Fibroblast of pulmonary artery (primary cell): ENCODE measurements around the gene CTTNBP2.
A peak's percentile ranks its signal among the peaks of the same experiment; 100 is the strongest.

Experiments
- DNase-seq: peaks from one replicate; pipeline ENCODE4 v3.0.0-alpha.2; 2010; ENCODE audit warnings: low read depth
- H3K4me3 ChIP-seq: replicated peaks from 2 replicates; pipeline ENCODE4 v1.5.1; 2011; ENCODE audit warnings: low read depth, mild to moderate bottlenecking, control low read depth, low read length, moderate library complexity
- CTCF ChIP-seq: IDR thresholded peaks from 2 replicates; pipeline ENCODE4 v1.5.1; 2011; ENCODE audit warnings: mild to moderate bottlenecking, control low read depth, low read length, inconsistent platforms; ENCODE audit errors: missing control alignments

CTTNBP2 gene

GRCh38 chr7:117829450-117830117 is 43.7 kb downstream of the CTTNBP2 start:
- no peak for TF ChIP-seq CTCF
- H3K4me3 ChIP-seq, result no peak overlapping the region
- no peak for DNase-seq

GRCh38 chr7:117828825-117829224 is 44.4 kb downstream of the CTTNBP2 start:
- no peak overlapping the region for H3K4me3 ChIP-seq
- no peak for TF ChIP-seq CTCF
- no peak for DNase-seq

- H3K4me3 ChIP-seq, result no peak overlapping the region
- DNase-seq, result peak; percentile 14
- TF ChIP-seq CTCF, result no peak
These were observed 45.4 kb downstream of the CTTNBP2 start for GRCh38 chr7:117827862-117828261.

DNA sequence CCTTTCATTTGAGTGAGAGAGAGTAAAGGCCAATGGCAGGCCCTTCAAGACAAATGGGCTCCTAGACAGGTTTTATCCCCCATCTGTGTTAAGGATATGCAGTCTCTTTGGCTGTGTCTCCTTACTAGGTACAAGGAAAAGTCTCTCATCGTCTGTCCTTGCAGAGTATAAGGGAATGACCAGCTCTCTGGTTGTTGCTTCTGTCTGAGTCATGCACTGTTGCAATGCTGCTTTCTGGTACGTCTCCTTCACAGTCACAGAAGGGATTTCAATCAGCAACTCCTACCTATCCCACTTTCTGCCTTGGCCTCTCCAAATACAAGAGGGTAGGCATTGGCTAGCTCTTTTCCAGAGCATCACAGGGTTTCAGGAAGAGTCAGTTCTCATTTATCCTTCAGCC is 48.1 kb downstream of the CTTNBP2 start:
- H3K4me3 ChIP-seq, result no peak overlapping the region
- TF ChIP-seq CTCF, result no peak
- DNase-seq, result peak; percentile 6

- H3K4me3 ChIP-seq, result no peak overlapping the region
- TF ChIP-seq CTCF, result no peak
- no peak for DNase-seq
These were observed 48.6 kb downstream of the CTTNBP2 start for GRCh38 chr7:117824592-117824991.

DNA sequence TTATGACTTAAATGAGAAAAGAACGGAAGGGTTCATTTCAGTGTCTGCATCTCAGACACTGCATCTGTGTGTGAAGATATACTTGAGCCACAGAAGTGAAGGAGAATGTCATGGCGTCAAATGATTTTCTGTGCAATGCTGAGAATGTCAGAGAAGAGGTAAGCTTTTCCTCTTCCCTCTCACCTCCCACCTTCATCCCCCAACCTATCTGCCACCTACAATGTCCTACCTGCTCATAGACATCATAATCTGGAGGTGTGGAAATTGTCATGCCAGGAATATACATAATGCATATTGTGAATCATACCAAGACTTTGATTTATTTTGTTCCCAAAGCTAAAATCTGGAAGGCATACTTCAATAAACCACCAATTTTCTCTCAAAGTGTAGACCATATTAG is 53.7 kb downstream of the CTTNBP2 start:
- DNase-seq, result no peak
- H3K4me3 ChIP-seq, result no peak overlapping the region
- TF ChIP-seq CTCF, result no peak

DNA sequence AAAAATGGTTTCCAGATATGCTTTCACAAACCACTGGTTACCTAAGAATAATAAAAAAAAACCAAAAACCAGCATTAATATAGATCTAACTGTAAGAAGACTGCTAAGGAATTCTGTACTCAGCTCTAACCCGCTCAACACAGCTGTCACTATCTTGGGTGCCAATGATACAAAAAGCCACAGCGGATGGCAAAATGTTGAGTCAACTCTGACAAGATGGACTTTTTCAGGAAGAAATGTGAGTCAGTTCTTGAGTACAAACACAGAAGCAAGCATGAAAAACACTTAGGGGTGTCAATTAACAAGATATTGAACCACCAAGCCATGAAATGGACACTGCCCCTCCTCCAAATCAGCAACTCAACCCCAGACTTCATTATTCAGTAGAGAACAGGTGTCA is 55.0 kb downstream of the CTTNBP2 start:
- TF ChIP-seq CTCF, result no peak
- H3K4me3 ChIP-seq, result no peak overlapping the region
- DNase-seq, result no peak
